Measurements from ENCODE around the gene CACNA1E. TPM values are rescaled to one million over a fixed set of nuclear protein-coding genes. Genes with fewer than 3 reads are reported as not detected.
"Not testable (repeated sequence)": the region's sequence is repeated elsewhere in the genome, so short reads cannot be mapped to it uniquely, and the experiment has no call there.

CACNA1E gene
- polyA plus RNA-seq, 3 donors: 0.27 to 0.82 (median 0.37) TPM

DNA sequence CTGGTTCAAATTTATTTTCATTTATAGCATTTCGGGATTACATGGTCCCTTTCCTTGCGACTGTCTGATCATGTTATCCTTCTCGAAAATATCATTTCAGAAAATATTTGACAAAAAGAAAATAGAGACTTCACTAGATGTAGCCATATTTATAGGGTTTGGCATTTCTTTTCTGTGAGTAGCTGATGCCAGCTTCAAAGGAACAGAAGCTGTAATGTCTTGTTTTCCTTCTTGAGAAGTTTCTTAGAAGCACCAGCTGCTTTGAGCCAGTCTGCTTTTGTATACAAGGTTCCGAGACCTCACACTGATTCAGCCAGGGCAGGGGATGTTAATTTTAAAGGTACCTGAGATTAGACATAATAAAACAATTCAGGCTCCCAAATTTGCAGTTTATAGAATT, 329.9 kb downstream of the CACNA1E start:
- DNase-seq (ENCODE audit: extremely low read depth in 1 of 11, low read depth in 9 of 11, low spot score in 4 of 11): no peak

DNA sequence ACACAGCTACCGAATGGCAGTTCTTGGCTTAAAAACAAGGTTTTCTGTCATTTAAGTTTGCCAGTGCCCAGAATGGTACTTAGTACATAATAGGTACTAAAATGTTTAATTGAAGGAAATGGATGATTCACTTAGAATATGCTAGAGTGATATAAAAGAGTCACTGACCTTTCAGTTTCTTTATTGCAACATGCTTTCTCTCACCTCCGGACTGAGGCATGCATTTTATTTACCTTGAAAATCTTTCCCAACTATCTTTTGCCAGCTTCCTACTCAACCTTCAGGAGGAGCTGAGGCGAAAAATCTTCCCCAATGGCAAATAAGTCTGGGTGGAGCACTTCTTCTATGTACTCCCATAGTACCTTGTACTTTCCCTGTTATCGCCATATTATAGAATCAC, 333.3 kb downstream of the CACNA1E start:
- no peak for DNase-seq (ENCODE audit: extremely low read depth in 1 of 11, low read depth in 9 of 11, low spot score in 4 of 11)

DNA sequence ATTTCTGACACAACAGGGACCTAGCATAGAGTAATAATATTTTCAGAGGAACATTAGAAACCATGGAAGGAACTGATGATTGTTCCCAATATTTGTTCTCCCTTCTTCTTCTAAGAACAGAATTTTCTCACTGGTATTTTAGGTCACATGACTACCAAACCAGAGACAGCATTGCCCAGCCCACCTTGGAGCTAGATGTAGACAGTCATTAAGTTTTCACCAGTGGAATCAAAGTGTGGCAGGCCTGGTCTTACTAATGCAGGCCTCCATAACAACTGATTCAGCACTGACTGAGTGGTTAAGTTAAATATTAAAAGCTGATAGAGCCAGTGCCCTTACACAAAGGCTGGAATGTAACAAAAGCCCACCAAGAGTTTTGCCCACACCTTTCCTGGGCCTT, 333.8 kb downstream of the CACNA1E start:
- DNase-seq (ENCODE audit: extremely low read depth in 1 of 11, low read depth in 9 of 11, low spot score in 4 of 11): no peak

DNA sequence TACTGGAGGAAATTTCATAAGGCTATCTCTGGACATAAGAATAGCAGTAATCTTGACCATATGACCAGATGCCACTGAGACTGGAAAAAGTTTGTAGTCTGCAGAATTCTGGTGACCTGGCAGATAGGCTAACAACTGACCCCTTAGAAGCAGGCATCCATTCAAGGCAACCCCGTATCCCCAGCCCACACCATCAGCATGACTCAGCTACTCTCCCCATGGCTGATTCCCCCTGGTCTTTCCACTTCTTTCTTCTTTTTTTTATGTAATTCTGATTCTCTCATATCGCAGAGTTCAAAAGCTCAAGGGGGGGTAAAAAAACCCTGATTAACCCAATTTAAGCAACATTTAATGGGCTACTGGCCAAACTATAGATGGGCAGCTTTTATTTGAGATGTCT, 335.1 kb downstream of the CACNA1E start:
- DNase-seq (ENCODE audit: extremely low read depth in 1 of 11, low read depth in 9 of 11, low spot score in 4 of 11): no peak

DNA sequence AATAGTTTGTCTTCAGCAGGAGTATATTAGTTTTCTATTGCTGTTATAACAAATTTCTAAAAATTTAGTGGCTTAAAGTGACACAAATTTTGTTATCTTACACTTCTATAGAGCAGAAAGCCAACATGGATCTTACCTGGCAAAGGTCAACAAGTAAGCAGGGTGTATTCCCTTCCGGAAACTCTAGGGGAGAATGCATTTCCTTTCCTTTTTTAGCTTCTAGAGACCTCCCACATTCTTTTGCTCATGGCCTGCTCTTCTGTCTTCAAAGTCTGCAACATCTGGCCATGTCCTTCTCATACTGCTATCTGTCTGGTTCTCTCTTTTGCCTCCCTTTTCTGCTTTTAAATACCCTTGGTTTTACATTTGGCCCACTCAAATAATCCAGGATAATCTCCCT, 335.6 kb downstream of the CACNA1E start:
- no peak for DNase-seq (ENCODE audit: extremely low read depth in 1 of 11, low read depth in 9 of 11, low spot score in 4 of 11)

DNA sequence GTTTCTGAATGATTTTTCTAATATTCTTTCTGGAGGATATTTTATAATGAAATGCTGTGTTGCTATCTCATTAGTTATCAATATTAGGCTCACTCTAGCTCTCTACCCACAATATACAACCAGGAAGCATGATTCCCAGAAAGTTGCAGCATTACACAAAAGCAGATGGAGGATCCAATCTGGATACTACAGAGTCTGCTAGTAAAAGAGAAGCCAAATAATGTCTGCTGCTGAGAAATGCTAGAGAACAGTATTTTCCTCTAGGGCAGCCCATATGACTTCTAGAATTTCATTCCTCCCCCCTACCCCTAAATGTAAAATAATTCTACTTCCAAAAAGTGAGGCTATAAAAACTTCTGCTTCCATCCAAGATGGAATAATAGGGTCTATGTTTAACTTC, 338.4 kb downstream of the CACNA1E start:
- DNase-seq (ENCODE audit: extremely low read depth in 1 of 11, low read depth in 9 of 11, low spot score in 4 of 11): no peak

DNA sequence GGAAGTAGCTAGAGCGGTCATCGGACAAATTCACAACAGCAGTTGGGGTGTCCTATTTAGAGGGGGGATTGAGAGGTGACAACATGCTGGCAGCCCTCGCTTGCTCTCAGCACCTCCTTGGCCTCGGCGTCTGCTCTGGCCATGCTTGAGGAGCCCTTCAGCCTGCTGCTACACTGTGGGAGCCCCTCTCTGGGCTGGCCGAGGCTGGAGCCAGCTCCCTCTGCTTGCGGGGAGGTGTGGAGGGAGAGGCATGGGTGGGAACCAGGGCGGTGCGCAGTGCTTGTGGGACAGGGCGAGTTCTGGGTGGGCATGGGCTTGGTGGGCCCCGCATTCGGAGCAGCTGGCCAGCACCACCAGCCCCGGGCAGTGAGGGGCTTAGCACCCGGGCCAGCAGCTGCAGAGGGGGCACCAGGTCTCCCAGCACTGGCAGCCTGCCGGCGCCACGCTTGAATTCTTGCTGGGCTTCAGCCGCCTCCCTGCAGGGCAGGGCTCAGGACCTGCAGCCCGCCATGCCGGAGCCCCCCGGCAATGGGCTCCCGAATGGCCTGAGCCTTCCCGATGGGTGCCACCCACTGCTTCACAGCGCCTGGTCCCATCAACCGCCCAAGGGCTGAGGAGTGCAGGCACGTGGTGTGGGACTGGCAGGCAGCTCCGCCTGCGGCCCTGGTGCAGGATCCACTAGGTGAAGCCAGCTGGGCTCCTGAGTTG, 349.0 kb downstream of the CACNA1E start:
- not testable (repeated sequence) for DNase-seq (ENCODE audit: extremely low read depth in 1 of 11, low read depth in 9 of 11, low spot score in 4 of 11)

DNA sequence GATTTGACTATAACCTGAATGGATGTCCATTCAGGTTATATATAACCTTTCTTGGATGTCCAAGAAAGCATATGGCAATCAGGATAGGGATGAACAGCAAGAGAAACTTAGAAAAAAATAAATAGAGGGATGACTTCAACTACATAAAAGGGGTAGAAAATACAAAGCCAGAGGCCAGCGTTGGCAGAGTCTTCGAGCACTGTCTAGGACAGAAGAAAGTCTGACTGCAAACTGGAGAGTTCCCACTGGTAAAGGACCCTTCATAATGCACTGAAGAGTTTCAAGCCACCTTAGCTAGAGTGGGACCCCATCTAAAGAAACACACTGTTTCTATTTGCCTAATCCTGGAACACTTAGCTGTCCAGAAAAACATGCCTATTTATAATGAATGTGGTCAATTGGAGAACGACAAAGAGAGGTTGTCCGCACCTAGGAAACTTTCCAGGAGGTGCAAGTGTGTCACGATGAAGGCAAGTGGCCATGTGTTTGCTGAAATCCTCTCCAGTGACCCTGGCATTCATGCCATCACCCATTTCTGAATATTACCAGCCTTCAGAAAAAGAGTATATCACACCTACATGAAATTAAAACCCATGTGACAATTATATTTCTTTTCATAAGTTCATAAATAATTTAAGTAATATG, 362.8 kb downstream of the CACNA1E start:
- no peak for DNase-seq (ENCODE audit: extremely low read depth in 1 of 11, low read depth in 9 of 11, low spot score in 4 of 11)

DNA sequence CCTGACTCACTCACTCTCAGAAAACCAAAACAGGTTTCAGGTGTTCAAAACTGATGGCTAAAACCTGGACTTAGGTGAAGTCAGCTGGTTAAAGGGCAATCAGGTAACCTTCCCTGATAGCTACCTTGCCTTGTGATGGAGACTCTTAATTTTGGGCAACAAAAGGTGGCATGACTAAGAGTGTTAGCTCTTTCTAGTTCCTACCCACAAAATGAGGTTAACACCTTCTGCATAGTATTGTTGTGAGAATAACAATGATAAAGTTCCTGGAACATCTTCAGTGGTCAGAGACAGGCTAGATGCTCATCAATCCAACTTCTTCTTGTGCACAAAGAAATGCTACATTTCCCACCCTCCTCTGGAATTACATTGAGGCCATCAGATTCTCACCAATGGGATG, 363.4 kb downstream of the CACNA1E start:
- no peak for DNase-seq (ENCODE audit: extremely low read depth in 1 of 11, low read depth in 9 of 11, low spot score in 4 of 11)

DNA sequence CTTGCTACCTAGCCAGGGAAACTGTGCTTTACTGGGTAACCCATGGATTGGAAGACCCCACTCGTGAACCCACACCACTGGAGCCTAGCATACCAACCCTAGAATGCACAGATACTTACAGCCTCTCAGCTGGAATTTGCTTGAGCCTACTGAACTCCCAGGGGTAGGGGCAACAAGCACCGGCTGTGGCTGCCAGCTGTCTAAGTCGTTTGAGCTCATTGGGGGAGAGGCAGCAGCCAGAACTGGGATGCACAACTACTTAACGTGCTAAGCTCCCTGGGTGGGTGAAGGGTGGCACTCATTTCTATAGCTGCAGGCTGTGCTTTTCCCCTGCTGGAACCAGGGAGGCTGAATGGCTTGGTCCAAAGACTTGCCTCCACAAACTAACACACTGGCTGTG, 365.8 kb downstream of the CACNA1E start:
- no peak for DNase-seq (ENCODE audit: extremely low read depth in 1 of 11, low read depth in 9 of 11, low spot score in 4 of 11)

DNA sequence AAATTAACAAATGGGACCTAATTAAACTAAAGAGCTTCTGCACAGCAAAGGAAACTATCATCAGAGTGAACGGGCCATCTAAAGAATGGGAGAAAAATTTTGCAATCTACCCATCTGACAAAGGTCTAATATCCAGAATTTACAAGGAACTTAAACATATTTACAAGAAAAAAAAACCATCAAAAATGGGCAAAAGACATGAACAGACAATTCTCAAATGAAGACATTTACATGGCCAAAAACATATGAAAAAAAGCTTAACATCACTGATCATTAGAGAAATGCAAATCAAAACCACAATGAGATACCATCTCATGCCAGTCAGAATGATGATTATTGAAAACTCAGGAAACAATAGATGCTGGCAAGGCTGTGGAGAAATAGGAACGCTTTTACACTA, 370.9 kb downstream of the CACNA1E start:
- DNase-seq (ENCODE audit: extremely low read depth in 1 of 11, low read depth in 9 of 11, low spot score in 4 of 11): not testable (repeated sequence)

DNA sequence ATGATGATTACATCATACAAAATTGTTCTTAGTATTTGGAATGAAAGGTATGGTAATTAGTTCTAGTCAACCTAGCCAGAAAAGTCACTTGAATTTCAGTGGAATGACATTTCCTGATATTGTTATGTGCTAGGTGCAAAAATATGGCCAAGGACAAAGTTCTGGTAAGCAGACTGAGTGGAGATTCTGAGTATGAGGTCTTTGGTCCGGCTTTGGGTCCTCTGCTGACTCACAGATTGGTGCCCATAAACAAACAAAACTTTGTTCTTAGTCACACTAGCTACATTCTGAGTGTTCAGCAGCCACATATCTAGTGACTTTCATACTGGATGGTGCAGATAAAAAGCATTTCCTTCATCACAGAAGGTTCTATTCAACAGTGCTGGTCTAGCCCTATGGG, 372.1 kb downstream of the CACNA1E start:
- no peak for DNase-seq (ENCODE audit: extremely low read depth in 1 of 11, low read depth in 9 of 11, low spot score in 4 of 11)
